ENCODE results near the gene ZDHHC13. TPM values are rescaled to one million over a fixed set of nuclear protein-coding genes. Genes with fewer than 3 reads are reported as not detected.

ZDHHC13 gene
- total and polyA plus RNA-seq, 10 of the 15 experiments (the other 5 are each of a cell fraction or from before 2014, with no cell fraction given): 8.5 to 34.2 (median 20.4) TPM

DNA sequence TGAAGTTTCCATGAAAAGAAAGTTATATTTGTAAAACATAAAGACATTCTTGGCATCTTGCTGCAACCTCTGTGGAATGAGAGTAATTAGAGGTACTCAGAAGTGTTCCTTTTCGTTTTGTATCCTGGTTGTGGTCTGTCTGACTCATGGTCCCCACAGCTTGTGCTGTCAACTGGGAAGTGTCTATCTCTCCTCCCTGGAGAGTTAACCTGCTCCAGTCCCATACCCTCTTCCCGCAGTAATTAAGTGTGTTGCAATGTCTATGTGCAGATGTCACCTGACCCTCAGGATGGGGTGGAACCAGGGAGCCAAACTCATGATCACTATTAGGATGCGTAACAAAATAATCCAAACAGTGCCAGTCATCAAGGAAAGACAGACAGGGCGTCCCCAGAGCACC is 23.0 kb upstream of the ZDHHC13 start:
- H3K36me3 ChIP-seq (ENCODE audit: control insufficient read depth in 2 of 2, insufficient read depth in 2 of 2, low read length in 1 of 2): no peaks in the 10 kb centered on the region
- FAIRE-seq (no peak), DNase-seq (ENCODE audit: low read depth, low spot score) (no peak), ATAC-seq (no peak)
- no peak for TF ChIP-seq PML (IDR thresholded peaks at IDR 0.05; ENCODE audit: low read length)
- no peaks in the 10 kb centered on the region for H3K9me3 ChIP-seq (replicated peaks; ENCODE audit: control insufficient read depth, insufficient read depth, low read length)
- RAD21 ChIA-PET (ENCODE audit: unreplicated experiment): no interaction called here
- POLR2A ChIA-PET: no interaction called here
- SMC1A ChIA-PET (ENCODE audit: uncharacterized antibody, unreplicated experiment): no interaction called here
- H3K27me3 ChIP-seq (replicated peaks in 1 of 2; ENCODE audit: control insufficient read depth in 2 of 2, insufficient read depth in 2 of 2, low read length in 1 of 2): no peaks in the 10 kb centered on the region
- intact Hi-C loops (cut with micrococcal nuclease; ENCODE audit: unreplicated experiment) (no loop called here), in situ Hi-C loops (cut with MboI) (no loop called here)
- no peak overlapping the region for H3K27ac ChIP-seq (ENCODE audit: control insufficient read depth, insufficient read depth)
- H3K4me2 ChIP-seq (ENCODE audit: control insufficient read depth, insufficient read depth): no peak overlapping the region
- no peaks in the 10 kb centered on the region for H3K4me1 ChIP-seq (ENCODE audit: control insufficient read depth, insufficient read depth, low read length)
- 60% methylated on average over 4 of the region's 4 CpGs for WGBS (ENCODE audit: insufficient coverage, insufficient replicate concordance, low lambda C conversion rate, missing lambda C conversion rate)
- H4K20me1 ChIP-seq (ENCODE audit: control insufficient read depth, insufficient read depth): no peaks in the 10 kb centered on the region
- H3K79me2 ChIP-seq (ENCODE audit: control insufficient read depth, insufficient read depth, low read length): no peaks in the 10 kb centered on the region
- H2AFZ ChIP-seq (ENCODE audit: control insufficient read depth, low read depth, low read length): no peak overlapping the region
- CTCF ChIA-PET: interaction anchor here (1.3 kb wide), 1 partner anchor 16 kb away, joined by 3 read pairs; no protein-coding TSS in a partner anchor
- BruUV-seq (replicated peaks): no TSS peak
- H3K4me3 ChIP-seq: no peak overlapping the region
- H3K9ac ChIP-seq (ENCODE audit: control insufficient read depth, insufficient read depth, low read length): no peak overlapping the region

GRCh38 chr11:19094859-19095258 is 22.1 kb upstream of the ZDHHC13 start:
- no TSS peak for BruUV-seq (replicated peaks)
- no peak for ATAC-seq
- Histone ChIP-seq H3K4me1 (ENCODE audit: control insufficient read depth, insufficient read depth, low read length) (no peaks in the 10 kb centered on the region), H3K27me3 (replicated peaks in 1 of 2; ENCODE audit: control insufficient read depth in 2 of 2, insufficient read depth in 2 of 2, low read length in 1 of 2) (peaks cover 0 to 2% of the 10 kb centered on the region in 2 experiments; a peak in 1 of 4 replicates), H3K9me3 (replicated peaks; ENCODE audit: control insufficient read depth, insufficient read depth, low read length) (no peaks in the 10 kb centered on the region), H3K9ac (ENCODE audit: control insufficient read depth, insufficient read depth, low read length) (no peak overlapping the region), H3K36me3 (ENCODE audit: control insufficient read depth in 2 of 2, insufficient read depth in 2 of 2, low read length in 1 of 2) (no peaks in the 10 kb centered on the region), H3K4me2 (ENCODE audit: control insufficient read depth, insufficient read depth) (no peak overlapping the region), H3K79me2 (ENCODE audit: control insufficient read depth, insufficient read depth, low read length) (no peaks in the 10 kb centered on the region), H3K4me3 (no peak overlapping the region), H3K27ac (ENCODE audit: control insufficient read depth, insufficient read depth) (no peak overlapping the region), H4K20me1 (ENCODE audit: control insufficient read depth, insufficient read depth) (no peaks in the 10 kb centered on the region), H2AFZ (ENCODE audit: control insufficient read depth, low read depth, low read length) (no peak overlapping the region)
- intact Hi-C loops (cut with micrococcal nuclease; ENCODE audit: unreplicated experiment) (no loop called here), in situ Hi-C loops (cut with MboI) (no loop called here)
- 3% methylated on average over 2 of the region's 2 CpGs for WGBS (ENCODE audit: insufficient coverage, insufficient replicate concordance, low lambda C conversion rate, missing lambda C conversion rate)
- no peak for DNase-seq (ENCODE audit: low read depth, low spot score)
- no peak for FAIRE-seq
- ChIA-PET RAD21 (ENCODE audit: unreplicated experiment) (no interaction called here), SMC1A (ENCODE audit: uncharacterized antibody, unreplicated experiment) (interaction anchor here (0.5 kb wide), 1 partner anchor 739 kb away, joined by 4 read pairs; no protein-coding TSS in a partner anchor), CTCF (interaction anchor here (0.8 to 1.0 kb wide), 4 partner anchors 17 to 73 kb away, joined by 3 to 5 read pairs (median 3); no protein-coding TSS in a partner anchor), POLR2A (no interaction called here)
- TF ChIP-seq, protein P1, sequence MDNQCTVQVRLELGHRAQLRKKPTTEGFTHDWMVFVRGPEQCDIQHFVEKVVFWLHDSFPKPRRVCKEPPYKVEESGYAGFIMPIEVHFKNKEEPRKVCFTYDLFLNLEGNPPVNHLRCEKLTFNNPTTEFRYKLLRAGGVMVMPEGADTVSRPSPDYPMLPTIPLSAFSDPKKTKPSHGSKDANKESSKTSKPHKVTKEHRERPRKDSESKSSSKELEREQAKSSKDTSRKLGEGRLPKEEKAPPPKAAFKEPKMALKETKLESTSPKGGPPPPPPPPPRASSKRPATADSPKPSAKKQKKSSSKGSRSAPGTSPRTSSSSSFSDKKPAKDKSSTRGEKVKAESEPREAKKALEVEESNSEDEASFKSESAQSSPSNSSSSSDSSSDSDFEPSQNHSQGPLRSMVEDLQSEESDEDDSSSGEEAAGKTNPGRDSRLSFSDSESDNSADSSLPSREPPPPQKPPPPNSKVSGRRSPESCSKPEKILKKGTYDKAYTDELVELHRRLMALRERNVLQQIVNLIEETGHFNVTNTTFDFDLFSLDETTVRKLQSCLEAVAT (IDR thresholded peaks at IDR 0.05): no peak
- TF ChIP-seq CHD1 (IDR thresholded peaks at IDR 0.05; ENCODE audit: low read depth, low read length) (no peak), FOXK2 (IDR thresholded peaks at IDR 0.05) (no peak), CUX1 (IDR thresholded peaks at IDR 0.05; ENCODE audit: insufficient replicate concordance, low read depth, low read length) (no peak), JUNB (IDR thresholded peaks at IDR 0.05) (no peak), USF1 (IDR thresholded peaks at IDR 0.05; ENCODE audit: borderline replicate concordance, extremely low read length, insufficient read depth, low read depth, low read length) (no peak), ZNF622 (IDR thresholded peaks at IDR 0.05) (no peak), CEBPB (IDR thresholded peaks at IDR 0.05; ENCODE audit: borderline replicate concordance in 1 of 2, low read depth in 2 of 2, low read length in 2 of 2) (no peak), KAT2A (conservative IDR thresholded peaks at IDR 0.05; ENCODE audit: control insufficient read depth, low read depth, low read length) (no peak)
